AG09309 (cell line): ENCODE results near the gene ABLIM2.

Experiments
- DNase-seq: peaks from one replicate; pipeline ENCODE4 v3.0.0-alpha.2; 2010; ENCODE audit warnings: low read depth
- H3K4me3 ChIP-seq: 2 replicates; pipeline ENCODE4 v1.5.1; 2011; ENCODE audit warnings: mild to moderate bottlenecking, low read depth, low read length, moderate library complexity; ENCODE audit not compliant: control insufficient read depth
- CTCF ChIP-seq: IDR thresholded peaks from 2 replicates; pipeline ENCODE4 v1.5.1; 2011; ENCODE audit warnings: mild to moderate bottlenecking, low read depth, low read length, inconsistent platforms; ENCODE audit not compliant: insufficient read depth, control insufficient read depth; ENCODE audit errors: missing control alignments

ABLIM2 gene

GRCh38 chr4:8179771-8180170 is 21.2 kb upstream of the ABLIM2 start:
- no peak for DNase-seq
- no peak overlapping the region for H3K4me3 ChIP-seq
- no peak for TF ChIP-seq CTCF

GRCh38 chr4:8179074-8179473 is 20.5 kb upstream of the ABLIM2 start:
- H3K4me3 ChIP-seq: no peak overlapping the region
- DNase-seq: no peak
- TF ChIP-seq CTCF: no peak

- no peak for TF ChIP-seq CTCF
- DNase-seq: no peak
- no peak overlapping the region for H3K4me3 ChIP-seq
These were observed 19.3 kb upstream of the ABLIM2 start for GRCh38 chr4:8177956-8178355.

- no peak for DNase-seq
- TF ChIP-seq CTCF: no peak
- H3K4me3 ChIP-seq: no peak overlapping the region
These were observed 18.9 kb upstream of the ABLIM2 start for GRCh38 chr4:8177552-8177951.

GRCh38 chr4:8176547-8177399 is 18.2 kb upstream of the ABLIM2 start:
- H3K4me3 ChIP-seq: no peak overlapping the region
- TF ChIP-seq CTCF: peak; percentile 88
- DNase-seq: no peak

- H3K4me3 ChIP-seq: no peak overlapping the region
- no peak for DNase-seq
- TF ChIP-seq CTCF: no peak
These were observed 17.1 kb upstream of the ABLIM2 start for GRCh38 chr4:8175686-8176085.
